ENCODE measurements around the gene IPO4. TPM values are rescaled to one million over a fixed set of nuclear protein-coding genes. Genes with fewer than 3 reads are reported as not detected.

IPO4 gene
- total and polyA plus RNA-seq, 2 of the 13 experiments (the other 11 are each of a cell fraction or from before 2014, with no cell fraction given) = 39.0 to 179 TPM

- TF ChIP-seq ARID4A (CRISPR knock-in tag; IDR thresholded peaks at IDR 0.05; ENCODE audit: borderline replicate concordance) (no peak), KLF16 (CRISPR knock-in tag; IDR thresholded peaks at IDR 0.05) (no peak), FOXA1 (IDR thresholded peaks at IDR 0.05) (no peak), FOXA1 (CRISPR knock-in tag; IDR thresholded peaks at IDR 0.05) (no peak), ZNF142 (CRISPR knock-in tag; IDR thresholded peaks at IDR 0.05) (no peak), ZNF782 (CRISPR knock-in tag; IDR thresholded peaks at IDR 0.05; ENCODE audit: borderline replicate concordance) (no peak), ZBTB7A (CRISPR knock-in tag; IDR thresholded peaks at IDR 0.05) (no peak), MEF2D (CRISPR knock-in tag; IDR thresholded peaks at IDR 0.05) (no peak), PATZ1 (CRISPR knock-in tag; IDR thresholded peaks at IDR 0.05) (peak; percentile 37; the same call in 1 of the 2 replicates), ZNF431 (CRISPR knock-in tag; IDR thresholded peaks at IDR 0.05; ENCODE audit: borderline replicate concordance, low read depth) (no peak), DNMT1 (CRISPR knock-in tag; IDR thresholded peaks at IDR 0.05) (no peak; the same call in 1 of the 2 replicates), GATAD1 (CRISPR knock-in tag; IDR thresholded peaks at IDR 0.05) (no peak), CREB3 (CRISPR knock-in tag; IDR thresholded peaks at IDR 0.05) (peak; percentile 28; the same call in 1 of the 2 replicates), HMG20B (CRISPR knock-in tag; conservative IDR thresholded peaks at IDR 0.05) (peak; percentile 62; the same call in 1 of the 2 replicates), ZNF580 (CRISPR knock-in tag; IDR thresholded peaks at IDR 0.05; ENCODE audit: borderline replicate concordance, low read depth) (no peak), HNRNPLL (IDR thresholded peaks at IDR 0.05; ENCODE audit: low read depth, low read length, poor library complexity, severe bottlenecking) (no peak), ZNF746 (CRISPR knock-in tag; IDR thresholded peaks at IDR 0.05) (no peak), GFI1 (CRISPR knock-in tag; IDR thresholded peaks at IDR 0.05; ENCODE audit: borderline replicate concordance) (peak; percentile 98)
Observed at GRCh38 chr14:24233538-24233866, 44.9 kb upstream of the IPO4 start (continued).

Data from HepG2 (cell line).